ENCODE results near the gene VEZT. TPM values are rescaled to one million over a fixed set of nuclear protein-coding genes. Genes with fewer than 3 reads are reported as not detected.

VEZT gene
- total and polyA plus RNA-seq, 9 of the 15 experiments (the other 6 are each of a cell fraction or from before 2014, with no cell fraction given) = 16.1 to 61.5 (median 32.6) TPM

GRCh38 chr12:95181103-95181502 lies 36.5 kb upstream of the VEZT start:
- CTCF ChIA-PET (ENCODE audit: low intra/inter-chr PET ratio) = no interaction called here
- Histone ChIP-seq H4K20me1 (replicated peaks; ENCODE audit: control insufficient read depth, insufficient read depth, low read length) (no peaks in the 10 kb centered on the region), H3K27me3 (ENCODE audit: control insufficient read depth in 2 of 2, insufficient read depth in 2 of 2, low read length in 2 of 2) (no peaks in the 10 kb centered on the region), H3K4me1 (replicated peaks in 1 of 2; ENCODE audit: control insufficient read depth in 2 of 2, insufficient read depth in 2 of 2, low read length in 2 of 2) (peaks cover 18 to 43% of the 10 kb centered on the region in 2 experiments), H3K27ac (ENCODE audit: extremely low read depth, low read depth, low read length) (peak overlapping the region; percentile 70), H3K36me3 (ENCODE audit: control insufficient read depth, insufficient read depth, low read length) (no peaks in the 10 kb centered on the region), H2AFZ (ENCODE audit: low read depth, low read length) (peak overlapping the region; percentile 87), H3K4me2 (ENCODE audit: insufficient read depth, low read length) (peak overlapping the region; percentile 45; the same call in 1 of the 2 replicates), H3K9ac (ENCODE audit: insufficient read depth in 1 of 2, low read depth in 2 of 2, low read length in 2 of 2) (peak overlapping the region in 1 of 2 experiments; percentile 34; a peak in 1 of 4 replicates), H3K79me2 (ENCODE audit: control insufficient read depth, insufficient read depth, low read length) (peaks cover 4% of the 10 kb centered on the region; the same call in 1 of the 3 replicates), H3K9me1 (ENCODE audit: control insufficient read depth, insufficient read depth, low read length) (no peaks in the 10 kb centered on the region), H3K9me3 (replicated peaks; ENCODE audit: control insufficient read depth, insufficient read depth, low read depth, low read length) (no peaks in the 10 kb centered on the region), H3K4me3 (no peak overlapping the region)
- ATAC-seq (peak; percentile 78), DNase-seq (ENCODE audit: extremely low read depth in 1 of 4, low spot score in 3 of 4) (peak; percentile 37 to 89 (median 60)), FAIRE-seq (peak; percentile 96)
- POLR2A ChIA-PET = interaction anchor here (1.0 to 1.5 kb wide), 4 partner anchors 8 to 24 kb away, joined by 3 to 7 read pairs (median 4); no protein-coding TSS in a partner anchor
- WGBS (ENCODE audit: insufficient coverage, low coverage, missing lambda C conversion rate) = 0% methylated on average over 2 of the region's 2 CpGs
- no TSS peak for BruUV-seq (replicated peaks)
- in situ Hi-C loops (cut with MboI) = no loop called here
- intact Hi-C loops (cut with micrococcal nuclease) = loop anchor here (2.0 kb wide), 2 partner anchors 24 to 36 kb away; partner anchors contain the start of genes FGD6 and VEZT
- TF ChIP-seq ZNF778 (CRISPR knock-in tag; IDR thresholded peaks at IDR 0.05) (no peak), ZKSCAN1 (IDR thresholded peaks at IDR 0.05; ENCODE audit: low read depth, low read length) (0 out of 2 replicates have a peak, but pooled peaks have one; percentile 28), SPI1 (IDR thresholded peaks at IDR 0.05; ENCODE audit: borderline replicate concordance, low read depth, low read length) (no peak), TBL1XR1 (IDR thresholded peaks at IDR 0.05; ENCODE audit: low read length in 2 of 2) (no peak), KAT2B (IDR thresholded peaks at IDR 0.05; ENCODE audit: low read depth, low read length) (no peak), PCBP1 (IDR thresholded peaks at IDR 0.05; ENCODE audit: low read depth, low read length, poor library complexity, severe bottlenecking) (no peak), ZNF77 (CRISPR knock-in tag; IDR thresholded peaks at IDR 0.05) (no peak), PHTF2 (CRISPR knock-in tag; IDR thresholded peaks at IDR 0.05) (no peak), CEBPG (CRISPR knock-in tag; IDR thresholded peaks at IDR 0.05) (no peak), CEBPG (tag; conservative IDR thresholded peaks at IDR 0.05 in 1 of 2, IDR thresholded peaks at IDR 0.05 in 1 of 2) (no peak), NR3C1 (CRISPR knock-in tag; IDR thresholded peaks at IDR 0.05) (no peak), FOXO4 (CRISPR knock-in tag; IDR thresholded peaks at IDR 0.05) (no peak), MAZ (CRISPR knock-in tag; conservative IDR thresholded peaks at IDR 0.05 in 1 of 2, IDR thresholded peaks at IDR 0.05 in 1 of 2) (no peak)
- TF ChIP-seq, protein P1, sequence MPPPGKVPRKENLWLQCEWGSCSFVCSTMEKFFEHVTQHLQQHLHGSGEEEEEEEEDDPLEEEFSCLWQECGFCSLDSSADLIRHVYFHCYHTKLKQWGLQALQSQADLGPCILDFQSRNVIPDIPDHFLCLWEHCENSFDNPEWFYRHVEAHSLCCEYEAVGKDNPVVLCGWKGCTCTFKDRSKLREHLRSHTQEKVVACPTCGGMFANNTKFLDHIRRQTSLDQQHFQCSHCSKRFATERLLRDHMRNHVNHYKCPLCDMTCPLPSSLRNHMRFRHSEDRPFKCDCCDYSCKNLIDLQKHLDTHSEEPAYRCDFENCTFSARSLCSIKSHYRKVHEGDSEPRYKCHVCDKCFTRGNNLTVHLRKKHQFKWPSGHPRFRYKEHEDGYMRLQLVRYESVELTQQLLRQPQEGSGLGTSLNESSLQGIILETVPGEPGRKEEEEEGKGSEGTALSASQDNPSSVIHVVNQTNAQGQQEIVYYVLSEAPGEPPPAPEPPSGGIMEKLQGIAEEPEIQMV (tag; conservative IDR thresholded peaks at IDR 0.05; ENCODE audit: low read depth) = peak; percentile 79; the same call in 1 of the 2 replicates
- TF ChIP-seq, protein P2, sequence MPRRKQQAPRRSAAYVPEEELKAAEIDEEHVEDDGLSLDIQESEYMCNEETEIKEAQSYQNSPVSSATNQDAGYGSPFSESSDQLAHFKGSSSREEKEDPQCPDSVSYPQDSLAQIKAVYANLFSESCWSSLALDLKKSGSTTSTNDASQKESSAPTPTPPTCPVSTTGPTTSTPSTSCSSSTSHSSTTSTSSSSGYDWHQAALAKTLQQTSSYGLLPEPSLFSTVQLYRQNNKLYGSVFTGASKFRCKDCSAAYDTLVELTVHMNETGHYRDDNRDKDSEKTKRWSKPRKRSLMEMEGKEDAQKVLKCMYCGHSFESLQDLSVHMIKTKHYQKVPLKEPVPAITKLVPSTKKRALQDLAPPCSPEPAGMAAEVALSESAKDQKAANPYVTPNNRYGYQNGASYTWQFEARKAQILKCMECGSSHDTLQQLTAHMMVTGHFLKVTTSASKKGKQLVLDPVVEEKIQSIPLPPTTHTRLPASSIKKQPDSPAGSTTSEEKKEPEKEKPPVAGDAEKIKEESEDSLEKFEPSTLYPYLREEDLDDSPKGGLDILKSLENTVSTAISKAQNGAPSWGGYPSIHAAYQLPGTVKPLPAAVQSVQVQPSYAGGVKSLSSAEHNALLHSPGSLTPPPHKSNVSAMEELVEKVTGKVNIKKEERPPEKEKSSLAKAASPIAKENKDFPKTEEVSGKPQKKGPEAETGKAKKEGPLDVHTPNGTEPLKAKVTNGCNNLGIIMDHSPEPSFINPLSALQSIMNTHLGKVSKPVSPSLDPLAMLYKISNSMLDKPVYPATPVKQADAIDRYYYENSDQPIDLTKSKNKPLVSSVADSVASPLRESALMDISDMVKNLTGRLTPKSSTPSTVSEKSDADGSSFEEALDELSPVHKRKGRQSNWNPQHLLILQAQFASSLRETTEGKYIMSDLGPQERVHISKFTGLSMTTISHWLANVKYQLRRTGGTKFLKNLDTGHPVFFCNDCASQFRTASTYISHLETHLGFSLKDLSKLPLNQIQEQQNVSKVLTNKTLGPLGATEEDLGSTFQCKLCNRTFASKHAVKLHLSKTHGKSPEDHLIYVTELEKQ (CRISPR knock-in tag; IDR thresholded peaks at IDR 0.05) = no peak
- TF ChIP-seq, protein P3, sequence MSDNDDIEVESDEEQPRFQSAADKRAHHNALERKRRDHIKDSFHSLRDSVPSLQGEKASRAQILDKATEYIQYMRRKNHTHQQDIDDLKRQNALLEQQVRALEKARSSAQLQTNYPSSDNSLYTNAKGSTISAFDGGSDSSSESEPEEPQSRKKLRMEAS (CRISPR knock-in tag; IDR thresholded peaks at IDR 0.05) = no peak

Measured in K562 (cell line).